ENCODE data around the gene APOC1.
A peak's percentile ranks its signal among the peaks of the same experiment; 100 is the strongest.
"Not testable (repeated sequence)": the region's sequence is repeated elsewhere in the genome, so short reads cannot be mapped to it uniquely, and the experiment has no call there.

Gene APOC1

DNA sequence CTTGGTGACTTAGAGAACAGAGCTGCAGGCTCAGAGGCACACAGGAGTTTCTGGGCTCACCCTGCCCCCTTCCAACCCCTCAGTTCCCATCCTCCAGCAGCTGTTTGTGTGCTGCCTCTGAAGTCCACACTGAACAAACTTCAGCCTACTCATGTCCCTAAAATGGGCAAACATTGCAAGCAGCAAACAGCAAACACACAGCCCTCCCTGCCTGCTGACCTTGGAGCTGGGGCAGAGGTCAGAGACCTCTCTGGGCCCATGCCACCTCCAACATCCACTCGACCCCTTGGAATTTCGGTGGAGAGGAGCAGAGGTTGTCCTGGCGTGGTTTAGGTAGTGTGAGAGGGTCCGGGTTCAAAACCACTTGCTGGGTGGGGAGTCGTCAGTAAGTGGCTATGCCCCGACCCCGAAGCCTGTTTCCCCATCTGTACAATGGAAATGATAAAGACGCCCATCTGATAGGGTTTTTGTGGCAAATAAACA, 9.9 kb downstream of the APOC1 start:
- no peak for DNase-seq

DNA sequence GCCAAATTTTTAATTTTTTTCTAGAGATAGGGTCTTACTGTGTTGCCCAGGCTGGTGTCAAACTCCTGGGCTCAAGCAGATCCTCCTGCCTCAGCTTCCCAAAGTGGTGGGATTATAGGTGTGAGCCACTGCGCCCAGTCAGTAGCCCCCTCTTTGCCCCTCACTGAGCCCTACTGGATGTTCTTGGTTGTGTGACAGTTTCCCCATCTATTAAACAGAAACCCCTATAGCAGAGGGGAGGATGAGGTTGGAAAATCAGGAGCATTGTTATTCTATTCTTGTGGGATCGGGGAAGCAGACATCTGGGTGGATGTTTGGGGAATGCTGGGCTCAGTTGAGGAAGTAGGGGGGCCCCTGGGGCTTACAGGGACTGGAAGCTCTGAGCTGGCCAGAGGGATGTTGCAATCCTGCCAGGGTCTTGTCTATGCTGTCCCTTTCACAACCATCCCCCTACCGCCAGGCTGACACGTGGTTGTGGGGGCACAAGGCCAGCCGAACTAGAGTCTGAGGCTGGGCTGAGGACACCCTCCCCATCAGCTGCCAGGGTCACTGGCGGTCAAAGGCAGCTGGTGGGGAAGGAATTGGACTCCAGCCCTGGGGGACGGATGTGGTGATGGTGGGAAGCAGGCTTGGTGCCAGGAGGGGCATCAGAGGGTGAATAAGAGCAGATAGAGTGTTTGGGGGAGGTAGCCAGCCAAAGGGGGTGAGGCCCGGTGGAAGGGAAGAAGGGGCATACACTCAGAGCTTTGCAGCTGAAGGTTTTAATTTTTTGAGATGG, 10.9 kb downstream of the APOC1 start:
- DNase-seq = peak; percentile 72

DNA sequence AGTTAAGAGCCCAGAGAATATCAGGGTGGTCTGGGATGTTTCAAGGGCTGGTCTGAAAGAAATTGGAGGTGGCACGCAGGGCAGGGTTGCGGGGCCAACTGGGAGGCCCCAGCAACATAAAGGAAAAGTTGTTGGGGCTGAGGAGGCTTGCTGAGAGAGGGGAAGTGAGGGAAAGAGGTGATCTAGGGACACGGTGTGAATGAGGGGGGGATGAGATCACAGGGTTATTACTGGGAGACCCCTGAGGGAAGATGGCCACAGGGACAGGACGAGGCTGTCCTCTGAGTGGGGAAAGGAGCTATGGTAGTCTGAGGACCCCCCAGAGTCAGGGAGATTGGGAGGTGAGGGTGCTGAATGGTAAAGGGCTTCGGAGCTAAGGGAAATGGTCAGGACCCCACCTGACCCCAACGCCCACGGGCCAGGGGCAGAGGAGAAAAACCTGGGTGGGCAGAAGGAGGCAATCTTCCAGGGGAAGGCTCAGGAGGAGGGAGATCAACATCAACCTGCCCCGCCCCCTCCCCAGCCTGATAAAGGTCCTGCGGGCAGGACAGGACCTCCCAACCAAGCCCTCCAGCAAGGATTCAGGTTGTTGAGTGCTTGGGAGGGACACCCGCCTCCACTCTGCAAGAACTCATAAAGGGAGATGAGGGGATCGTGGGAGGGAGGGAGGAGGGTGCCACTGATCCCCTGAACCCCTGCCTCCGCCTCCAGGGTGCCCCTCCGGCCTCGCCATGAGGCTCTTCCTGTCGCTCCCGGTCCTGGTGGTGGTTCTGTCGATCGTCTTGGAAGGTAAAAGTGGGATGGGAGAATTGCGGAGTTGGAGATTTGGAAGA, 12.1 kb downstream of the APOC1 start:
- DNase-seq = not testable (repeated sequence)

DNA sequence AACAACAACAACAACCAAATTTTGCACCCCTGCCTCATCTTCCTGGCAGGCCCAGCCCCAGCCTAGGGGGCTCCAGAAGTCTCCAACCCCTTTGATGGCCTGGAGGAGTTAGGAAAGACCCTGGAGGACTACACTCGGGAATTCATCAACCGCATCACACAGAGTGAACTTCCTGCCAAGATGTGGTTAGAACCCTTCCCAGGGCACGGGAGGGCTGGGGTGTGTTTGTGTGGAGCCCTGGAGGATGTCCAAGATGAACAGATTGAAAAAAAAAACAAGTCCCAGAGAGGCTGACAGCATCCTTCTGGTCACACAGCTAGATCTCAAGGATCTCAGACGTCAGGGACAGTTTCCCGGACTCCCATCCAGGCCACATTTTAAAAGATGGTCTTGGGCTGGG, 13.3 kb downstream of the APOC1 start:
- DNase-seq = peak; percentile 62

DNA sequence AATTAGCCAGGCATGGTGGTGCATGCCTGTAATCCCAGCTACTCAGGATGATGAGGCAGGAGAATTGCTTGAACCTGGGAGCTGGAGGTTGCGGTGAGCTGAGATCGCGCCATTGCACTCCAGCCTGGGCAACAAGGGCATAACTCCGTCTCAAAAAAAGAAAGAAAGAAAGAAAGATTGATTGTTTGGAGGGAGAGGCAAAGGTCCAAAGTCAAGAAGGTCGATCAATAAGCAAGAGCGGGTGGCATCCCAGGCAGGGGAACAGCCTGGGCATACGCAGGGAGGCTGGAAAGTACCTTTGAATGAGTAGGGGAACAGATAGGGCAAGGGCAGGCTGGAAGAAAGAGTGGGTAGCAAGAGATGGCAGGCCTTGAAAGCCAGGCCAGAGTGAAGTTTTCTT, 15.7 kb downstream of the APOC1 start:
- no peak for DNase-seq

DNA sequence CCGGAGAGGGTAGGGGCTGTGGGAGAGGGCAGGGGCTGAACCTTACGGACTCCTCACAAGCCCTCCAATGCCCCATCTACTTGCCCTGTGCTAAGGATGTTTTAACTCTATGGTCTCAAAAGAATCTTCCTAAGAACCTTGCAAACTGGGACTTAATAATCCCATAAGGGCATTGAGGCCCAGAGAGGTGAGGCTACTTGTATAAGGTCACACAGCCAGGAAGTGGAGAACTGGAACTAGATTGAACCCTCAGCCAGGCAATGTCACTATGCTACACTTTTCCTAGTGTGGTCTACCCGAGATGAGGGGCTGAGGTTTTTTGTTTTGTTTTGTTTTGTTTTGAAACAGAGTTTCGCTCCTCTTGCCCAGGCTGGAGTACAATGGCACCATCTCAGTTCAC, 17.1 kb downstream of the APOC1 start:
- no peak for DNase-seq

DNA sequence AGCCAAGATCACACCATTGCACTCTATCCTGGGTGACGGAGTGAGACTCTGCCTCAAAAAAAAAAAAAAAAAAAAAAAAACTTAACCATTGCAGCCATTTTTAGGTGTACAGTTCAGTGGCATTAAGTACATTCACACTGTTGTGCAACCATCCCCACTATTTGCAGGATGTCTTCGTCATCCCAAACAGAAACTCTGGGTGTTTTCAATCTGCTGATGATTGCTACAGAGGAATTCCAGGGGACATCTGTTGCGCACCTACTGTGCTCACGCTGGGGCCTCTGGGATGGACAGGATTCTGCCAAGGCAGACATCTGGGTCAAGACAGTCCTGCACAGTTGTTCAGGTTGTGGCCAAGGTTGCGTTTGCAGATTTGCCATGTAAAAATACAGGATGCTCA, 25.3 kb downstream of the APOC1 start:
- DNase-seq = no peak

DNA sequence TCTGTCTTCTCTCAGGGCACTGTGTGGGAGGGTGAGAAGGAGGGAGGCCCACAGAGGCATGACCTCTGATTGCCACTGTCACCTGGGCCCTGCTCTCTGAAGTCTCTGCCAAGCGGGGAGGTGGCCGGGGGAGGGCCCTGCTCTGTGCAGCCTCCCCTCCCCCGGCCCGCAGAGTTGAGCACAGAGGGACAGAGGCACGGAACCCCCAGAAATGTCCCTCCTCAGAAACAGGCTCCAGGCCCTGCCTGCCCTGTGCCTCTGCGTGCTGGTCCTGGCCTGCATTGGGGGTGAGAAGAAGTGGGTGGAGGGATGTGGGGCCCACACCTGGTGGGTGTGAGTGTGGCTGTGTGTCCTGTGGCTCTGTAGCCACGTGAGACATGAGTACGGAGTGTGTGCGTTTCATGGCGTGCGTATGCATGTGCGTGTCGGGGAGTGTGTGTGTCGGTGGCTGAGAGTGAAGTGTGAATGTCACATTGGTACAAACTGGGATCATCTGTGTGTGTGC, 27.7 kb downstream of the APOC1 start, which contains the start of gene APOC4:
TSS of gene APOC4 (plus strand) at position 171 of the 505 bp plus-strand sequence. CDS start at position 212, 41 bp downstream.
- no peak for DNase-seq

DNA sequence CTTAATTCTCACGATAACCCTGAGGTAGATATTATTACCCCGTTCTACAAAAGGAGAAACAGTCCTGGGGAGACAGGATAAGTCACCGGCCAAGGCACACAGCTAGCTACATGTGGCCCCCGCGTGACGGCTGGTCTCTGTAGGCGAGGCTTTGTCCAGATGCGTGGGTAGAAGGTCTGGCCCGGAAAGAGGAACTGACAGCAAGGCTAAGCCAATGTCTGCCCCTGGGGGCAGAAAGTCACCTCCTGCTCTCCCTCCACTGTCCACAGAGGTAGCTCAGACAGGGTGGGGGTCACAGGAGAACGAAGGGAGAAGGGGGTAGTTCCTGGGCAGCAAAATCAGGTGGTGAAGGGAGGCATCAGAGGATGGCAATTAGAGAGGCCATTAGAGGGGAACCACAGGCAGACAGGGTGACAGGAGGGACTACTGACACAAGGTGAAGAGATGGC, 29.4 kb downstream of the APOC1 start:
- DNase-seq = no peak

DNA sequence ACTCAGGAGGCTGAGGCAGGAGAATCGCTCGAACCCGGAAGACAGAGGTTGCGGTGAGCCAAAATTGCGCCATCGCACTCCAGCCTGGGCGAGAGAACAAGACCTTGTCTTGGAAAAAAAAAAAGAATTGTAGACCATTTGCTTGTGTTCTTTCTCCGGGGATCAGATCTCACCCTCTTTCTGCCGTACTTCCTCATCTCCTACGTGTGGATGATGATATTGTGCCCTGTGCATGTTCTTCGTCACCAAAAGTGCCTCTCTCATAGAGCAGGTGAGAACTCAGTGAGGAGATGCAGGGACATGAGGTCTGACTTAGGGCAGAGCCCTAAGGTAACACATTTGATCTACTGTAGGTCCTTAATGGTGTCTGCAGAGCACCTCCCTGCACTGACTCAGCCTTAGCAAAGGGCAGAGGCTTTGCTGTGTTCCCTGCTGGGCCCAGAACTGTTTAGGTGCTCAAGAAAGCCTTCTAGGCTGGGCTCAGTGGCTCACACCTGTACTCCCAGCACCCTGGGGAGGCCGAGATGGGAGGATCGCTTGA, 32.7 kb downstream of the APOC1 start:
- no peak for DNase-seq

DNA sequence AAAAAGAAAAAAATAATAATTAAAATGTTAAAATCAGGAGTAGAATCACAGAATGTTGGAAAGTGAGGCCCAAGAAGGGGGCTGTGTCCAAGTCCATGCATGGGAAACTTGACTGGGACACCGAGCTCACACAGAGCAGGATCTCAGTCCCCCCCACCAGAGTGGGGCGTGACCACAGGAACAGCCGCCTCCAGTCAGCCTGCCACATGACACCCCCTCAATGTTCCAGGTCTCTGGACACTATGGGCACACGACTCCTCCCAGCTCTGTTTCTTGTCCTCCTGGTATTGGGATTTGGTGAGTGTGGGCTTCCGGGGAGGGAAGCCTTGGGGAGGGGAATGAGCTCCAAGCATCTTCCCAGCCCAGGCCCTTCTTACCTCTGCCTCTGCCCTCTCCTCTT, 33.8 kb downstream of the APOC1 start:
- no peak for DNase-seq

DNA sequence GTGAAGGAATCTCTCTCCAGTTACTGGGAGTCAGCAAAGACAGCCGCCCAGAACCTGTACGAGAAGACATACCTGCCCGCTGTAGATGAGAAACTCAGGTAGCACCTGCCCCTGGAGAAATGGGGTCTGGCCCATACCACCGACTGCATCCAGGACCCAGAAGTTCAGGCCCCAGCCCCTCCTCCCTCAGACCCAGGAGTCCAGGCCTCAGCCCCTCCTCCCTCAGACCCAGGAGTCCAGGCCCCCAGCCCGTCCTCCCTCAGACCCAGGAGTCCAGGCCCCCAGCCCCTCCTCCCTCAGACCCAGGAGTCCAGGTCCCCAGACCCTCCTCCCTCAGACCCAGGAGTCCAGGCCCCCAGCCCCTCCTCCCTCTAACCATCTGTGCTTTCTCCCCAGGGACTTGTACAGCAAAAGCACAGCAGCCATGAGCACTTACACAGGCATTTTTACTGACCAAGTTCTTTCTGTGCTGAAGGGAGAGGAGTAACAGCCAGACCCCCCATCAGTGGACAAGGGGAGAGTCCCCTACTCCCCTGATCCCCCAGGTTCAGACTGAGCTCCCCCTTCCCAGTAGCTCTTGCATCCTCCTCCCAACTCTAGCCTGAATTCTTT, 34.5 kb downstream of the APOC1 start:
- no peak for DNase-seq

DNA sequence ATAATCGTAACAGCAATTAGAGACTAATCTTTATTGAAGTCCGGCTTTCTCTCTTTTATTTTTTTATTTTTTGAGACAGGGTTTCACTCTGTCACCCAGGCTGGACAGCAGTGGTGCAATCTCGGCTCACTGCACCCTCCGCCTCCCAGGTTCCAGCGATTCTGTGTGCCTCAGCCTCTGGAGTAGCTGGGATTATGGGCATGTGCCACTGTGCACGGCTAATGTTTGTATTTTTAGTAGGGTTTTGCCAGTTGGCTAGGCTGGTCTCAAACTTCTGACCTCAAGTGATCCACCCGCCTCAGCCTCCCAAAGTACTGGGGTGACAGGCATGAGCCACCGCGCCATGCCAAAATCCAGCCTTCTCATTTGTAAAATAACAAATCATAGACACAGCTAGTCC, 35.1 kb downstream of the APOC1 start:
- DNase-seq = no peak

DNA sequence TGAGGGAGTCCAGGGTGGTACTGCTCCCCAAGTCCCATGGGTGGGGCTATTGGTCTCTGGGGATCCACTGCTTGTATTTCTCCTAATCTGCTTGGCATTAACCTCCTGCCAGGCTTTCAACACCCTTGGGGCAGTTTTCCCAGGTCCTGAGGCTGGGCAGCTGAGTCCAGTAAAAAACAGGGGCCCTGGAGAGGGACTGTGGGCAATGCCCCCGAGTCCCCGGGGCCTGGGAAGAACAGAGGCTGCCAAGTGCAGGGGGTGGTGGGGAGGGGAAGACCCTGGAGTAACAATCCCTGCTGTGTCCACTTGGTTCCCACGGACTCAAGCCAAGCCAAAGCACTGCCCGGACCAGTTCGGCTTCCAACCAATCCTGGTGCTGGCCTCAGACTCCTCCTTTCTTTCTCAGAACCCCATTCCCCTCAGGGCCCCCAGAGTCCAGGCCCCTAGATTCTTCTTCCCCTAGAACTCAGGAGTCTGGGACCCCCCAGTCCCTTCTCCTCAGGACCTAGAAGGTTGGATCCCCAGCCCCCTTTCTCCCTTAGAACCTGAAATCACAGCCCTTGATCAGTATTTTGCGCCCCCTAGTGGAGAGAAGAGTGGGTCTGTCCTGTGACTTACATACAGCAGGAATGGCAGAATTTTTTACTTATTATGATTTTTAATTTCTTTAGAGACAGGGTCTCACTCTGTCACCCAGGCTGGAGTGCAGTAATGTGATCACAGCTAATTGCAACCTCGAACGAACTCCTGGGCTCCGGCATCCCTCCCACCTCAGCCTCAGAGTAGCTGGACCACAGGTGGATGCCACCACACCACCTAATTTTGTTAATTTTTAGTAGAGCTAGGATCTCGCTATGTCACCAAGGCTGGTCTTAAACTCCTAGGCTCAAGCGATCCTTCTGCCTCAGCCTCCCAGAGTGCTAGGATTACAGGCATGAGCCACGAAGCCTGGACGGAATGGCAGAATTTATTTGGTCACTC, 37.1 kb downstream of the APOC1 start:
- DNase-seq = peak; percentile 73

DNA sequence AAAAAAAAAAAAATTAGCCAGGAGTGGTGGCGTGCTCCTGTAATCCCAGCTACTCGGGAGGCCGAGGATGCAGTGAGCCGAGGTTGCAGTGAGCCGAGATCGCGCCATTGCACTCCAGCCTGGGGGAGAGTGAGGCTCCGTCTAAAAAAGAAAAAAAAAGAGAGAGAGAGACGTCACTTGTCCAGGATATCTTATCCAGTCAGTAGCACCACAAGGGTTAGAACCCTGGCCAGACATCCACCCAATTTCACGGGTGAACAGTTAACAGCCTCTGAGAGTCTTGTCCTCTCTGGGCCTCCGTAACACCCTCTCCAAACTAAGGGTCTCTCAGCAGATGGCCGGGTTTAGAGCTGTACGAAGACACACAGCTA, 39.9 kb downstream of the APOC1 start:
- DNase-seq = no peak

DNA sequence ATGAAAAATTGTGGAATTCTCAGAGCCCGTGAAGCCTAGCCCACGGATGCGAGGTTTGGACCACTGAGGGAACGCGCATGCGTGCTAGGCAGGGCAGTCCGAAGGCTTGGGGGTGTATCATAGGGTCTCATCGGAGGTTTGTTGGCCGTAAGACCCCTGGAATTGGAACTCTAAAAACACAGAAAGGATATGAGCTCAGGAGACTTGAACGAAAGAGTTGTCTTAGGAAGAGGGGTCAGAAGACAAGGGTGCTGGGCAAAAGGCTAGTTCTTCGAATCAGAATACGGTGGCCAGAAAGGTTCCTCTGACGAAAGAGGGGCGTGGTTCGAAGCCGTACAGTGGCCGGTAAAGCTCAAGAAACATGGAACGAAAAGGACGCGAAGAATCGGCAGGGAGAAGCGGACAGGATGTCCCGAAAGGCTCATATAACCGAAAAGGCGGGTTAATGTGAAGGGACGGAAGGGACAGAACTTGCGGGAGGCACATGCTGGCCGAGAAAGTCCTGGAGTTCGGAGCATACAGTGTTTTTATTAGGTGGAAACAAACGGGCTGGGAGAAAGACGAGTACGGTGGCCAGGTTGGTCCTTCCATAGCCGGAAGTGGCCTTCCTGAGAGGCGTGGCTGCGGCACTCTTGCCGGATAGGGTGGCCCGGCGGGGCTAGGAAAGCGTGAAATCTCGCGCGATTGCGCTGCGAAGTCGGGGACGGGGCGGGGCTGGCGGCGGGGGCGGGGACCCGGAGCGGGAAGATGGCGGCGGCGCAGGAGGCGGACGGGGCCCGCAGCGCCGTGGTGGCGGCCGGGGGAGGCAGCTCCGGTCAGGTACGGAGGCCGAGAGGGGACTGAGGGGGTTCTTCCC, 40.5 kb downstream of the APOC1 start, which contains the start of gene CLPTM1:
TSS of gene CLPTM1 (plus strand) at position 732 of the 856 bp plus-strand sequence. CDS start at position 748, 16 bp downstream.
- DNase-seq = peak; percentile 96

DNA sequence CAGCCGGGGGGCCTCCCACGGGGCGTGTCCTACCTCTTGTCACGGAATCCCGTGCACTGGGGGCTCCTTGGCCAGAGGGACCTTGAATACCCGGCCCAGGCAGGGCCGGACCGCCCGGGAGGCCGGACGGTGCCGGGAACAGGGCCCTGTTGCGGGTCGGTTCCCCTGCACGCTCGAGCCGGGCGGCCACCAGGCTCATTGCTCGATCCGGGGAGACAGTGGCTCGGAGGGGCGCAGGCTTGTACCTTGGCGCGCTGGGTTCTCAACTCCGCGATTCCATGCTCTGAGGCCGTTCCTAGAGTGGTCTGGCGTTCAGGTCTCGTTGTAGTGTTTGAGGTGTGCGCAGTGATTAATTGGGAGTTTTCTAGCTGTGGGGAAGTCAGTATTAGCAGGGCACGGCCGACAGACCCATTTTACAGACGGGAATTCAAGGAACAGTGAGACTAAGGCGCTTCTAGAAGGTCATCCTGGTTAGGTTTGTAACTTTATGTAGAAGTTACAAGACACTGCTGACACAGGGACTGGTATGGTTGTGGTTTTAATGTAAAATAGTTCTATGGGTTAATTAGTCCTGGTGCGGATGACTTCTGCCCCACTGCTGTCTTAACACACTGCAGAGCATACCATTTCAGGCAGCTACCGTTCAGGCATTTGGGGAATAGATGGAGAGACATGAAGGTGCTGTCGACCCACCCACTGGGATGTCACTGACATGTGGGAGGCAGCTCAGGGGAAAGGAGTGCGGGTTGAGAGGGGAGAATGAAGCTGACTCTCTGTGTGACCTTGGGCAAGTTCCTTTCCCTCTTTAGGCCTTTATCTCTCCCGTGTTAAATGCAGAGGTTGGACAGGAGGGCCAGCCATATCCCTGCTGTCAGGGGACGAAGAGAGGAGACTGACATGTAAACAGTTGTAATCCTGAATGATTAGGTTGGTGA, 41.4 kb downstream of the APOC1 start:
- DNase-seq = no peak

DNA sequence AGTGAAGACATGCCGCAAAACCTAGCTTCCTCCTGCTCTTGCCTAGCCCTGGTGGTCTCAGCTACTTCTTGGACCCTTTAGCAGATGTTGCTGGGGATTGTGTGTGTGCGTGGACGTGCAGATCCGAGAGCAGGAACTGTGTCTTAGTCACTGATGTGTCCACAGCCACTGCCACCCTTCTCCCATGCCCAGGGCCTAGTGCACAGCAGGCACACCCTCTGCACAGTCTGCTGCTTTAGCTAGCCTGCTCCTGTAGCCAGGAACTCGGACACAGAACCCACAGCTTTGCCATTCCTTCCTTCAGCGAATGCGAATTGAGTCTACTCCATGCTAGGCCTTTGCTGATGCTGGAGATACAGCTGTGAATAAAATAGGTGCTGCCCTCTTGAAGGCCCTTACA, 43.1 kb downstream of the APOC1 start:
- DNase-seq = no peak

DNA sequence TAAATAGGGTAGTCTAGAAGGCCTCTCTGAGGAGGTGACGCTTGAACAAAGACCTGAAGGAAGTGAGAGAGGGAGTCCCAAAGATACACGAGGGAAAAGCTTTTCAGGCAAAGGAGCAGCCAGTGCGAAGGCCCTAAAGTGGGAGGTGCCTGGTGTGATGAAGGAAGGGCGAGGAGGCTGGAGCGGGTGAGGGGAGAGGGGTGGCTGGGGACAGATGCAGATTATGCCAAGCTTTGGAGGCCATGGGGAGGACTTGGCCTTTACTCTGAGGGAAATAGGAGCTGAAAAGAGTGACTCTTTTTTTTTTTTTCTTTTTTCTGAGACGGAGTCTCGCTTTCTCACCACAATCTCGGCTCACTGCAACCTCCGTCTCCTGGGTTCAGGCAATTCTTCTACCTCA, 43.7 kb downstream of the APOC1 start:
- DNase-seq = no peak

Measured in EL (cell line).